Thoracic aorta (tissue), 2 donors: ENCODE results near the gene SMIM8. TPM values are rescaled to one million over a fixed set of nuclear protein-coding genes. Genes with fewer than 3 reads are reported as not detected.

Source experiments
- ATAC-seq: fragments of 150-250 bp; one replicate; pipeline ENCODE4 v1.8.0; 2017; ENCODE audit warnings: low read depth; ENCODE audit not compliant: insufficient number of reproducible peaks, low FRiP score
- DNase-seq: peaks from one replicate; pipeline ENCODE4 v3.0.0-alpha.2; 2020; ENCODE audit warnings: low spot score
- H3K27ac ChIP-seq, 2 donors: fragments of 200-600 bp; sonication (generic); 1 replicate in 1 of 2; 2 replicates in 1 of 2; pipeline ENCODE4 v1.5.1; 2016; ENCODE audit warnings: mild to moderate bottlenecking in 2 of 2, moderate library complexity in 2 of 2
- H3K27me3 ChIP-seq: fragments of 200-600 bp; sonication (generic); replicated peaks from 2 replicates; pipeline ENCODE4 v1.6.0; 2016; ENCODE audit warnings: mild to moderate bottlenecking; ENCODE audit not compliant: insufficient read depth
- H3K36me3 ChIP-seq: fragments of 200-600 bp; sonication (generic); one replicate; pipeline ENCODE4 v1.5.1; 2016
- H3K4me1 ChIP-seq, 2 donors: fragments of 200-600 bp; sonication (generic); 1 replicate in 1 of 2; 2 replicates in 1 of 2; pipeline versions ENCODE4 v1.5.1 to v1.6.0; 2016; ENCODE audit warnings: low read depth in 2 of 2, mild to moderate bottlenecking in 1 of 2; ENCODE audit not compliant: control insufficient read depth in 1 of 2
- H3K4me3 ChIP-seq: fragments of 200-600 bp; sonication (generic); 2 replicates; pipeline ENCODE4 v1.5.1; 2016; ENCODE audit warnings: mild to moderate bottlenecking
- H3K9me3 ChIP-seq: fragments of 200-600 bp; sonication (generic); 2 replicates; pipeline ENCODE4 v1.5.1; 2016
- total RNA-seq, 2 donors: library from RNA; depleted of rRNA; stranded (reverse); fragments of >200 nt; gene quantifications; one replicate each; pipeline versions ENCODE4 v1.1.0 to v1.2.3, GENCODE V29; 2016
- TF ChIP-seq, protein P1 (sequence below): fragments of 200-600 bp; sonication (generic); IDR thresholded peaks from one replicate; pipeline ENCODE4 v1.5.1; 2019; ENCODE audit warnings: antibody characterized with exemption

The SMIM8 gene
- total RNA-seq, 2 donors from 2014 or later: 4.3 to 9.0 TPM

DNA sequence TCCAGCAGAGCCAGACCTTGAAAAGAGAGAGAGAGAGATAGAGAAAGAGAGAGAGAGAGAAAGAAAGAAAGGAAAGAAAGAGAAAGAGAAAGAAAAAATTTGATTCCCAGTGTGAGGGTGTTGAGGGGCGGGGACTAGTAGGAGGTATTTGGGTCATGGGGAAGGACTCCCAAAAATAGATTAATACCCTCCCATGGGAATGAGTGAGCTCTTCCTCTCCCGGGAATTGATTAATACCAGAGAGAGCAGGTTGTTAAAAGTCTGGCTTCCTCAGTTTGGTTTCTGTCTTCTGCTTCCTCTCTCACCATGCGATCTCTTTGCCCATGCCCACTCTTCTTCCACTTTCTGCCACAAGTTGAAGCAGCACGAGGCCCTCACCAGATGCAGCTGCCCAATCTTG is 56.6 kb downstream of the SMIM8 start:
- Histone ChIP-seq H3K9me3 (no peaks in the 10 kb centered on the region), H3K27ac (no peak overlapping the region), H3K4me3 (no peak overlapping the region), H3K36me3 (no peaks in the 10 kb centered on the region), H3K4me1 (no peaks in the 10 kb centered on the region), H3K27me3 (no peaks in the 10 kb centered on the region)
- TF ChIP-seq, protein P1, sequence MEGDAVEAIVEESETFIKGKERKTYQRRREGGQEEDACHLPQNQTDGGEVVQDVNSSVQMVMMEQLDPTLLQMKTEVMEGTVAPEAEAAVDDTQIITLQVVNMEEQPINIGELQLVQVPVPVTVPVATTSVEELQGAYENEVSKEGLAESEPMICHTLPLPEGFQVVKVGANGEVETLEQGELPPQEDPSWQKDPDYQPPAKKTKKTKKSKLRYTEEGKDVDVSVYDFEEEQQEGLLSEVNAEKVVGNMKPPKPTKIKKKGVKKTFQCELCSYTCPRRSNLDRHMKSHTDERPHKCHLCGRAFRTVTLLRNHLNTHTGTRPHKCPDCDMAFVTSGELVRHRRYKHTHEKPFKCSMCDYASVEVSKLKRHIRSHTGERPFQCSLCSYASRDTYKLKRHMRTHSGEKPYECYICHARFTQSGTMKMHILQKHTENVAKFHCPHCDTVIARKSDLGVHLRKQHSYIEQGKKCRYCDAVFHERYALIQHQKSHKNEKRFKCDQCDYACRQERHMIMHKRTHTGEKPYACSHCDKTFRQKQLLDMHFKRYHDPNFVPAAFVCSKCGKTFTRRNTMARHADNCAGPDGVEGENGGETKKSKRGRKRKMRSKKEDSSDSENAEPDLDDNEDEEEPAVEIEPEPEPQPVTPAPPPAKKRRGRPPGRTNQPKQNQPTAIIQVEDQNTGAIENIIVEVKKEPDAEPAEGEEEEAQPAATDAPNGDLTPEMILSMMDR: no peak
- ATAC-seq: no peak
- DNase-seq: no peak

- TF ChIP-seq, protein P1: no peak
- Histone ChIP-seq H3K9me3 (no peaks in the 10 kb centered on the region), H3K36me3 (no peaks in the 10 kb centered on the region), H3K4me3 (no peak overlapping the region), H3K27me3 (no peaks in the 10 kb centered on the region), H3K27ac (no peak overlapping the region), H3K4me1 (no peaks in the 10 kb centered on the region)
- ATAC-seq (no peak), DNase-seq (no peak)
These were observed 60.5 kb downstream of the SMIM8 start for GRCh38 chr6:87382861-87383260.

- H3K4me3 ChIP-seq: no peak overlapping the region
- DNase-seq (no peak), ATAC-seq (no peak)
- no peaks in the 10 kb centered on the region for H3K27me3 ChIP-seq
- H3K36me3 ChIP-seq: no peaks in the 10 kb centered on the region
- no peaks in the 10 kb centered on the region for H3K4me1 ChIP-seq
- no peaks in the 10 kb centered on the region for H3K9me3 ChIP-seq
- no peak overlapping the region for H3K27ac ChIP-seq
- TF ChIP-seq, protein P1: no peak
These were observed 61.6 kb downstream of the SMIM8 start for GRCh38 chr6:87384038-87384437.

DNA sequence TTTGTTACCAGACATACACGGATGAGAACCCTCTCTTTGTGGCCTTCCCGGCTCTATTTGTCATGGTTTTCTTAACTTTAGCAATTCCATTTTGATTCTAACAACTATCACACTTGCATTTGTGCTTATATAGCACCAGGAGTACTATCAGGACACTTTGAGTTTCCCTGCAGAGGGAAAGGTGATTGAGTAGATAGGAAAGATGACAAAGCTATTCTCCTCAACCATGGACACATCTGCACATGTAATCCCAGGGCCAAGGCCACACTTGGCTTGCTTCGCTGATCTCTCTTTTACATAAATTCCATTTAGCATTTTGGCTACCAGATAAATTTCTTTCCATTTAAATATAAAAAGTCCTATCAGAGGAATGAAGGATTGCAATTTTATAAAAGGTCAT is 62.1 kb downstream of the SMIM8 start:
- H3K27ac ChIP-seq: no peak overlapping the region
- ATAC-seq (no peak), DNase-seq (no peak)
- no peak overlapping the region for H3K4me3 ChIP-seq
- H3K27me3 ChIP-seq: no peaks in the 10 kb centered on the region
- H3K4me1 ChIP-seq: no peaks in the 10 kb centered on the region
- H3K9me3 ChIP-seq: no peaks in the 10 kb centered on the region
- H3K36me3 ChIP-seq: no peaks in the 10 kb centered on the region
- TF ChIP-seq, protein P1: no peak

DNA sequence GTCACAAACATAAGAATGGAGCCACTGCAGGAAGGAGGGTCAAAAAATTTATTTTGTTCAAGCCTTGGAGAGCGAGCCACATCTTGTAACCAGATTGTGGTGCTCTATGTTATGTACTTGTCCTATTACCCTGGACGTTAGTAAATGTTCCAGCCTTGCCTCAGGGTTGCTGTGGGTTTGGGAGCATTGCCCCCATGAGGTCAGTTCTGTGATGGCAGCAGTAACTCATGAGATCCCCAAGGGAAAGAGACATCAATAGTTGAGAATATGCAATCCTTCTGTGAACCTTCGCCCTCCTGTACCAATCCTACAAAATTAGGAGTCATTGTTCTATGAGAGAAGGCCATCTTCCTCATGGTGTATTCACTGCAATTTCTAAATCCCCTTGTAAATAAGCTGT is 68.9 kb downstream of the SMIM8 start:
- H3K27ac ChIP-seq: no peak overlapping the region
- H3K9me3 ChIP-seq: no peaks in the 10 kb centered on the region
- no peaks in the 10 kb centered on the region for H3K27me3 ChIP-seq
- no peaks in the 10 kb centered on the region for H3K4me1 ChIP-seq
- DNase-seq (no peak), ATAC-seq (no peak)
- H3K4me3 ChIP-seq: no peak overlapping the region
- TF ChIP-seq, protein P1: no peak
- no peaks in the 10 kb centered on the region for H3K36me3 ChIP-seq

Other genes starting within 250 kb of the SMIM8 start
- not detected for gene CGA, start 227.5 kb upstream of the SMIM8 start, total RNA-seq
- gene ZNF292, start 167.0 kb upstream of the SMIM8 start, total RNA-seq: 10 to 100 TPM; 31.5 to 46.8 TPM
- not detected for gene GJB7, start 6.7 kb downstream of the SMIM8 start, total RNA-seq
- 1 to 10 TPM; 4.7 to 4.9 TPM for gene C6orf163, start 22.2 kb downstream of the SMIM8 start, total RNA-seq
- gene CFAP206, start 85.4 kb downstream of the SMIM8 start, total RNA-seq: 1 to 10 TPM in 1 of 2 donors, not detected in 1; 2.8 TPM
- gene SLC35A1, start 150.4 kb downstream of the SMIM8 start, total RNA-seq: 10 to 100 TPM; 14.5 to 24.0 TPM